ENCODE measurements around the gene CIRBP.

The CIRBP gene

DNA sequence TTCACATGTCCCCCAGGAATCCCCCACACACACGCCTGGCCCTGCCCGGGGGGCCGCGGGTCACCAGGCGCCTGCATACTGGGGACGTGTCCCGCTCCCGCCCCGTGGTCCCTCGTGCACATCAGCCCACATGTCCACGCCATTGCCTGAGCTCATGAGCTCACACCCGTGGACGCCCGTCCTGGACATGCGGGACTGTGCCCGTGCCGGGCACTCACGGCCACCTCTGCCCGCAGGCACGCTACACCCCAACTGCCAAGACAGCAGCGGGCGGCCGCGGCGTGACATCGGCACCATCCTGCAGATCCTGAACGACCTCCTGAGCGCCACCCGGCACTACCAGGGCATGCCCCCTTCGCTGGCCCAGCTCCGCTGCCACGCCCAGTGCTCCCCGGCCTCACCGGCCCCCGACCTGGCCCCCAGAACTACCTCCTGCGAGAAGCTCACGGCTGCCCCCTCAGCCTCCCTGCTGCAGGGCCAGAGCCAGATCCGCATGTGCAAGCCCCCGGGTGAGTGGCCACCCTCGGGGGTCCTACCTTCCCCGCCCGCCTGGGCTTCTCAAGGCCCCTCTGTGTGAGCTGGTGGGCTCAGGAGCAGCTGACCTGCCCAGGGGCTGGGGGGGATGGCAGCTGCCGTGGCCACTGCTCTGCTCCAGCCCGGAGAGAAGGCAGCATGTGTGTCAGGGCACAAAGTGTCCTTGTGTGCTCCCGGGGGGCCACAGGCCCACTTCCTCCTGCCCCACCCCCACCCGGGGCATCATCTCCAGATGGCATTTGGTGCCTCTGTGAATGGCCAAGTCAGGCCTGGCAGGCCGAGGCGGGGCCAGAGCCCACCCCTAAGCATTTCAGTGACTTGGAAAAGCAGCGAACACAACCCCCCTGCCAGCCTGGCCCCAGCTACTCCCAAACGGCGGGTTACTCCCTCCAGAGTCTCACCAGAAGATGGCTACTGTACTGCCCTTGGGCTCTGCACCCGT is 13.7 kb upstream of the CIRBP start:
- TF ChIP-seq CTCF (IDR thresholded peaks at IDR 0.05; ENCODE audit: insufficient read depth, low read depth, low read length, missing control alignments): no peak
- no peak overlapping the region for H3K4me3 ChIP-seq (ENCODE audit: low read depth, low read length)
- no peak for DNase-seq (ENCODE audit: low read depth)

- H3K4me3 ChIP-seq (ENCODE audit: low read depth, low read length): no peak overlapping the region
- no peak for DNase-seq (ENCODE audit: low read depth)
- no peak for TF ChIP-seq CTCF (IDR thresholded peaks at IDR 0.05; ENCODE audit: insufficient read depth, low read depth, low read length, missing control alignments)
These were observed 12.3 kb upstream of the CIRBP start for GRCh38 chr19:1256646-1257474.

DNA sequence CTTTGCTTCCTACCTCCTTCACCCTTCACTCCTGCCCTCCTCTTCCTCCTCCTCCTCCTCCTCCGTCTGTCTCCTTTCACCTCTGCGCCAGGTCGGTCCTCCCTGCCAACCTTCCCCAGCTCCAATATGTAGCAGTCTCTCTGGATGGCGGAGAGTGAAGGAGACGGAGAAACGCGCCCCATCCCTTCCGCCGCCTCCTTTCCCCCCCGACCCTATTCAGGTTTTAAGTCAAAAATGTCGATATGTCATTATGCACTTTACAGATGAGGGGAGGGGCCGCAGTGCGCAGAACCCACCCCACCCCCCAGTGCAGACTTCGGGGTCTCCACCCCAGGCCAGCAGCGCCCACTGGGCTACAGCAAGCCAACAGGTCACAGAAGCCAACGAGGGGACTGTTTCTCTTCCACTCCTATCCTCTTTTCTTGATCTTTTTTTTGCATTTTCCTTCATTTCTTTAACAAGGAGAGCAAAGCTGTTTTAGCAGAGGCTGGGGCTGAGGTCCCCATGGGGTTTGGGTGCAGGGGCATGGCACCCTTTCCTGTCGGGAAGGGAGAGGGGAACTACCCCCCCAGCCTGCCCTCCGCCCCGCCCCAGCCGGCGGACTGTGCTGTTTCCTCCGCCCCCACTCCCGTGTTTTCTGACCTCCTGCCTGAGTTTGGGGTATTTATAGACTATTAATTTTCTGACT is 11.5 kb upstream of the CIRBP start:
- no peak for DNase-seq (ENCODE audit: low read depth)
- H3K4me3 ChIP-seq (ENCODE audit: low read depth, low read length): peak overlapping the region; percentile 83
- no peak for TF ChIP-seq CTCF (IDR thresholded peaks at IDR 0.05; ENCODE audit: insufficient read depth, low read depth, low read length, missing control alignments)

DNA sequence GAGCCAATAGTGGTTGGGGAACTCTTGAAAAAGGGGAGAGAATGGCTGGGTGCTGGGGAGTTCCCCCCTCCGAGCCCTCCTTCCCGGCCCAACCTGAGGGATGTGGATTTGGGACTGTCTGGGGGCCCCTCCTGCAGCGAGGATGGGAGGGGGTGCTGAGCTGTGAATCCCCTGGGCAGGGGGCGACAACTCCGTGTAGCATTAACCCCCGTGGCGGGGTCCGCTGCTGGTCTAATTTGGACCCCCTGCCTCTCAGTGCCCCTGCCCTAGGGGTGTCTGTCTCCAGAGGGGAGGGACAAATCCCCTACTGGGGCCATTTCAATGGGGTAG is 11.0 kb upstream of the CIRBP start:
- peak overlapping the region; percentile 83 for H3K4me3 ChIP-seq (ENCODE audit: low read depth, low read length)
- DNase-seq (ENCODE audit: low read depth): no peak
- TF ChIP-seq CTCF (IDR thresholded peaks at IDR 0.05; ENCODE audit: insufficient read depth, low read depth, low read length, missing control alignments): no peak

GRCh38 chr19:1258707-1259205 is 10.4 kb upstream of the CIRBP start:
- no peak for TF ChIP-seq CTCF (IDR thresholded peaks at IDR 0.05; ENCODE audit: insufficient read depth, low read depth, low read length, missing control alignments)
- no peak for DNase-seq (ENCODE audit: low read depth)
- peak overlapping the region; percentile 83 for H3K4me3 ChIP-seq (ENCODE audit: low read depth, low read length)

GRCh38 chr19:1259206-1259875 is 9.8 kb upstream of the CIRBP start:
- peak overlapping the region; percentile 83 for H3K4me3 ChIP-seq (ENCODE audit: low read depth, low read length)
- TF ChIP-seq CTCF (IDR thresholded peaks at IDR 0.05; ENCODE audit: insufficient read depth, low read depth, low read length, missing control alignments): no peak
- peak; percentile 95 for DNase-seq (ENCODE audit: low read depth)
